Stimulated activated CD4-positive, alpha-beta T cell treated with anti-CD3 and anti-CD28 coated beads, TNF-alpha, amount 100 ng/mL, for 1 hour (primary cell): ENCODE data around the gene EPN3.
A peak's percentile ranks its signal among the peaks of the same experiment; 100 is the strongest.

Source experiments
- DNase-seq, 3 donors: peaks; one replicate each; pipeline ENCODE4 v3.0.0-alpha.2; 2020; ENCODE audit warnings: low read depth in 3 of 3, low spot score in 1 of 3

Gene EPN3

DNA sequence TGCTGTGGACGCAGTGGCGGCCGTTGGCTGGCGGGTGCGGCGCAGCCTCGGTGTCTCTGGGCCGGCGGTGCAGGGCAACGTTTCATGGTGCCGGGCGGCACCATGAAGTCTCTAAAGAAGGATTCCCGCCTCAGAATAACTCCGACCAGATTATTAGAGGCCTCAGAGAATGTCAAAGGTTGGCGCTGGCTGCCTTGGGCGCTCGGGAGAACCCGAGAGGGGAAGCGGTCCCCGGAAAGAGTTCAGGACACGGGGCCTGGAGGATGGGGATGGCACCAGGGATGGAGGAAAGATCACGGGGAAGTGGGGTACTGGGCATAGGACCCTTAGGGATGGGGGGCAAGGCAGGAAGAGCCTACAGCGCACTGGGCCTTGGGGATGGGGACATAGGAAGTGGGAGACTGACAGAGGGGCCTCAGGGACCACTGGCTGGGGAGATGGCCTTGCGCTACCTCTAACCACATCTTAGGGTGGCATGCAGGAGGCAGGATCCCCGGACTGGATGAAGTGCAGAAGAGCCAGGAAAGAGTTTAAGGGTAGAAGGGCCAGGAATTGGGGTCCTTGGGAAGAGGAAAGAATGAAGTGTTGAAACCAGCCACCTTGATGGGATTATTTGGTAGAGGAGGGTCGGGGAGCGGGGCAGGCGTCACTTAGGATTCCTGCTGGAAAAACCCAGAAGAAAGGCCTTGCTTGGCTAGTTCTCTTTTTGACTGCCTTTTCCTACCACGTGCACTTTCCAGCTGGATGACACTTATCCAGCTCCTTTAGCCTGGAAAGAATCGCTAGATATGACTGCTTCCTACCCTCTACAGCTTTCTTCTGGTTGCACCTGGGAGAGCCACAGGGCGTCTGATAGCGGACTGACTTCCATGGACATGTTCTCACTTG is 23.7 kb upstream of the EPN3 start:
- DNase-seq, result no peak

- peak in 1 of 3 donors; percentile 28 for DNase-seq
Measured at GRCh38 chr17:50511058-50511457, 21.5 kb upstream of the EPN3 start.

GRCh38 chr17:50513495-50513894 is 19.0 kb upstream of the EPN3 start:
- DNase-seq, result no peak

GRCh38 chr17:50514388-50514787 is 18.1 kb upstream of the EPN3 start:
- DNase-seq, result no peak

GRCh38 chr17:50514936-50515702 is 17.4 kb upstream of the EPN3 start:
- DNase-seq, result no peak

DNA sequence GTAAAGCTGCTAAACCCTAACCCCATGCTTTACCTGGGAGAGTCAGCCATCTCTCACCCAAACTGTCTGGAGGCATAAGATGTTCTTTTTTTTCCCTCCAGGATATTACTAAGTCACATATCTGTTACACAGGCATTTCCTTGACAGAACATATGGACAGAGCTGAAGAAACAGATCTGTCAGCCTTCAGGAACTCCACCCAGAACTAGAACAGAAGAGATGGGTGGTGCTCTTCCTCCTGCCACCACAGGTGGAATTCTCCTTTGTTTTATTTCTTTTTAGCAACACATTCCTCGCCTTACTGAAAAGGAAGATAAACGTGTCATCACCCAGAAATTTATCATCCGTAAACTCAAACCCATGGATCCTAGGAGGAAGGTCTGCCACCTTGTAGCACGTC is 15.5 kb upstream of the EPN3 start:
- no peak for DNase-seq

- DNase-seq, result no peak
Measured at GRCh38 chr17:50517504-50518383, 14.8 kb upstream of the EPN3 start.

DNA sequence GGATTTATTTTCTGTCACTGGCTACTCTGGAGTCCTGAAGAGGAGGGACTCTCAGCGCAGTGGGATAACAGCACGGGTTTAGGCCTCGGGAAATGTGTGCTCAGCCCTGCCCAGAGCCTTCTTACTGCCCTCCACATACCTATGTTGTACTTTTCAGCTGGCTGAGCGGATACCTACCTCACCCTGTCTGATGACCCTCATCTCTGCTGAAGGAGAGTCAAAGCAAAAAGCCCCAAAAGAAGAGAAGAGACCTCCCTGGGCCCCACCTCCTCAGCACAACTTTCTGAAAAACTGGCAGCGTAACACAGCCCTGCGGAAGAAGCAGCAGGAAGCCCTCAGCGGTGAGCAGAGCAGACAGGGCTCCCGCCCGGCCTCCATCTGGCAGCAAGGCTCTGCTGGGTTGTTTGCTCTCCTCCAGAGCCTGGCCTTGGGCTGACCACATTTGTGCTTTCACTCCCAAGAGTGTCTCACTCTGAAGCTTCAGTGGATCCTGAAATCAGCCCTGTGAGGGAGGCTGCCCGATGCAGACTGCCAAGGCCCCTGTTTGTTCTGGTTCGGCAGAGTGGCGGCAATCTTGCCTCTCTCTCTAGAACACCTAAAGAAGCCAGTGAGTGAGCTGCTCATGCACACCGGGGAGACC is 14.0 kb upstream of the EPN3 start:
- no peak for DNase-seq

GRCh38 chr17:50519141-50519834 is 13.2 kb upstream of the EPN3 start:
- no peak for DNase-seq

DNA sequence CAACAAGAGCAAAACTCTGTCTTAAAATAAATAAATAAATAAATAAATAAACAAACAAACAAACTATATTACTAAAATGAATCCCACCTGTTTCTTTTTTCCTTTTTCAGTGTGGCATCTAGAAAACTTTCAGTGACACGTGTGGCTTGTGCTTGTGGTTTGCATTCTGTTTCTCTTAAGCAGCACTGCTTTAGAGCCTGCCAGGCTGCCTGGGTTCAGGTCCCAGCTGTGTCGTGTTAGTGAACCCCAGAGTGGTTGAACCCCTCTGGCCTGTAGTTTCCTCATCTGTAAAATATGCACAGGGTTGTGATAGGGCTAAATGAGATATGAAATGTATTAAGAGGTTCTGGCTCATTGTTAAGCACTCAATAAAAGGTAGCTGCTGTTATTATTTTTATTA is 12.1 kb upstream of the EPN3 start:
- no peak for DNase-seq

- no peak for DNase-seq
Measured at GRCh38 chr17:50521514-50521913, 11.0 kb upstream of the EPN3 start.

DNA sequence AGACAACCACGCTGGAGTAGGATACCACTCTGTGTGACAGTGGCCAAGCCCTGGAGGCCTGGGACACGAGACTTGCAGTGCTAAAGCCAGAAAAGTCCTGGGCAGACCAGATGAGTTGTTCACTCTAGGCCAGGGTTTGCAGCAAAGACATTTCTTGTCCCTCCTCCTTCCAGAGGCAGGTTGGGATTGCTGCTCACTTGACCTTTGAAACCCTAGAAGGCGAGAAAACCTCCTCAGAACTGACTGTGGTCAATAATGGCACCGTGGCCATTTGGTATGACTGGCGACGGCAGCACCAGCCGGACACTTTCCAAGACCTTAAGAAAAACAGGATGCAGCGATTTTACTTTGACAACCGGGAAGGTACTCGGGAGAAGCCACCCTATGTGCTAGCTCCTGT is 9.8 kb upstream of the EPN3 start:
- DNase-seq, result no peak

- no peak for DNase-seq
Measured at GRCh38 chr17:50523208-50523607, 9.3 kb upstream of the EPN3 start.

DNA sequence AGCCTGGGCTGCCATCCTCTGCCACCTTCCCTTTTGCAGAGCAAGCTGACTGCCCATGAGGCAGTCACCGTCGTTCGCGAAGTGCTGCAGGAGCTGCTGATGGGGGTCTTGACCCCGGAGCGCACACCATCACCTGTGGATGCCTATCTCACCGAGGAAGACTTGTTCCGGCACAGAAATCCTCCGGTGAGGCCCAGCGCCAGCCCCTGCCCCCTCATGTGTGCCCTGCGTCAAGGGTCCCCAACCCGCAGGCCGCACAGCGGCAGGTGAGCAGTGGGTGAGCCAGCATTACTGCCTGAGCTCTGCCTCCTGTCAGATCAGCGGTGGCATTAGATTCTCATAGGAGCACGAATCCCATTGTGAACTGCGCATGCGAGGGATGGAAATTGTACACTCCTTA is 7.7 kb upstream of the EPN3 start:
- DNase-seq, result no peak

DNA sequence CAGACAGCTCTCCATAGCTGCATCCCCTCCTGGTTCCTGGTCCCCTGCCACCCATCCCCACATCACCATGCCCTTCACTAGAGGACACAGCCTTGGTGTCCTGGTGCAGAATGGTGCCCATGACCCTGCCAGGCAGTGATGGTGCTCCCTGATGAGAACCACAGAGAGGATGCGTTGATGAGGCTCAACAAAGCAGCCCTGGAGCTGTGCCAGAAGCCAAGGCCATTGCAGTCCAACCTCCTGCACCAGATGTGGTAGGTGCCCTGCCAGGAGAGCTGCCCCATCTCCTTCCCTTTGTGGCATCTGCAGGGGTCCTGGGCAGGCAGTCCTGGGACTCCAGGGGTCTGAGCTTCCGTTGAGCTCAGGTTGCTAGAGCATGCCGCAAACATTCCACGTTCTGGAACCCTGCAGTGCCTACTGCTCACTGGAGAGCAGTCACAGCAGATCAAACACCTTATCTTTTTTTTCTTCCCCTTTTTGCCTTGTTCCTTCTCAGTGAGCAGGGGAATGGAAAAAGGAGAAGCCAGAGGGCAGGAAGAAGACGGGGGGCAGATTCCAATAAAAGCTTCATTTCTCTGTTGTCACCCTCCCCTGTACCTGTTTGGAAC is 5.3 kb upstream of the EPN3 start:
- DNase-seq, result no peak

- no peak for DNase-seq
Measured at GRCh38 chr17:50527949-50528474, 4.5 kb upstream of the EPN3 start.

GRCh38 chr17:50529849-50530248 is 2.7 kb upstream of the EPN3 start:
- no peak for DNase-seq

DNA sequence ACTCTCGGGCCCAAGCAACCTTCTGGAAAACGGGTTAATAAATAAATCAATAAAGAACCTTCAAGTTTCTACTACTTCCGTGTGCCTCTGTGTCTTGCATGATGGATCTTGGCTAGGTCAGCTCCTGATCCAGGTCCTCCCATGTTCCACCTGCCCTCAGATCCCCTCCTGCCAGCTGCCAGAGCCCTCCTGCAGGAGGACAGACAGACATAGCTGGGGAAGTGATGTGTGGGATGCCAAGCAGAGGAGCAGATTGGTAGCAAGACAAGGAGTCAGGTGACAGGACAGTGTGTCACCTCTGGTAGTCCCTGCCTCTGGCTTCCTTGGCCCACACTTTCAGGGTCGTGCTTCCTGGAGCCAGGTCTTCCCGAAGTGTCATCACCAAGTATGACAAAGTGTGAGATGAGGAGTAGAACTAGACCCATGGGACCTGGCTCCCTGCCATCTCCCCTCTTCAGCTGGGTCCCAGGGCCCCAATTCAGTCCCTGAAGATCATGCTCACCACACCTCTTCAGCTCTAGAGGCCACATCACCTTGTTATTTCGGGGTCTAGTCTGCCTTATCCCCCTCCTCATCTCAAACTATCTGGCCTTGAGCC is 1.0 kb upstream of the EPN3 start:
- DNase-seq, result no peak

GRCh38 chr17:50533185-50533584 is 650 bp downstream of the EPN3 start:
- no peak for DNase-seq
